K562 (cell line): ENCODE data around the gene SLC5A6. TPM values are rescaled to one million over a fixed set of nuclear protein-coding genes. Genes with fewer than 3 reads are reported as not detected.
A peak's percentile ranks its signal among the peaks of the same experiment; 100 is the strongest.

ENCODE experiments used
- ARID4B ChIP-seq: sonication (generic); formaldehyde crosslinking; IDR thresholded peaks from 2 replicates; pipeline ENCODE4 v1.8.0; 2022; ENCODE audit warnings: mild to moderate bottlenecking, missing genetic modification reagents
- CBX1 ChIP-seq: sonication (generic); IDR thresholded peaks from 2 replicates; pipeline ENCODE4 v1.6.1; 2016; ENCODE audit warnings: antibody characterized with exemption, low read depth, mild to moderate bottlenecking
- CBX2 ChIP-seq: fragments of 200-600 bp; sonication (generic); IDR thresholded peaks from one replicate; pipeline ENCODE4 v1.6.1; 2012; ENCODE audit warnings: mild to moderate bottlenecking, low read length, inconsistent platforms; ENCODE audit not compliant: insufficient read depth, poor library complexity, severe bottlenecking
- CREB3L1 ChIP-seq: fragments of 450-650 bp; IDR thresholded peaks from 2 replicates; pipeline ENCODE4 v1.6.1; 2014; ENCODE audit warnings: low read depth, mild to moderate bottlenecking, moderate library complexity, borderline replicate concordance
- DMBX1 ChIP-seq: fragments of 250-450 bp; sonication (Bioruptor Pico); IDR thresholded peaks from 2 replicates; pipeline ENCODE4 v1.8.0; 2022; ENCODE audit warnings: inconsistent platforms, mild to moderate bottlenecking, moderate library complexity, borderline replicate concordance
- GATAD2B ChIP-seq: fragments of 450-650 bp; IDR thresholded peaks from 2 replicates; pipeline ENCODE4 v1.6.1; 2017; ENCODE audit warnings: mild to moderate bottlenecking, borderline replicate concordance
- HNRNPH1 ChIP-seq: fragments of 200-400 bp; formaldehyde crosslinking; optimal IDR thresholded peaks from 2 replicates; pipeline ENCODE3; 2017; ENCODE audit warnings: low read depth, mild to moderate bottlenecking, low read length, moderate library complexity
- KLF10 ChIP-seq: fragments of 250-450 bp; sonication (Bioruptor Pico); IDR thresholded peaks from 2 replicates; pipeline ENCODE4 v1.6.1; 2021; ENCODE audit warnings: matching md5 sums
- LARP7 ChIP-seq: fragments of 450-650 bp; IDR thresholded peaks from 2 replicates; pipeline ENCODE4 v1.6.1; 2016
- NFRKB ChIP-seq: fragments of 450-650 bp; IDR thresholded peaks from 2 replicates; pipeline ENCODE4 v1.6.1; 2016; ENCODE audit warnings: low read depth
- NR0B1 ChIP-seq: fragments of 450-650 bp; IDR thresholded peaks from one replicate; pipeline ENCODE4 v1.6.1; 2018; ENCODE audit warnings: mild to moderate bottlenecking, moderate library complexity; ENCODE audit not compliant: partially characterized antibody
- POLR2AphosphoS2 ChIP-seq: IDR thresholded peaks from 2 replicates; pipeline ENCODE4 v1.6.1; 2012; ENCODE audit warnings: low read length, improper control_type of control experiment
- SIN3A ChIP-seq, 2 experiments: fragments of 150-350 bp in 1 of 2; IDR thresholded peaks; 2 replicates each; pipeline ENCODE4 v1.6.1; 2011 to 2016; ENCODE audit warnings: borderline replicate concordance in 2 of 2, low read depth in 2 of 2, low read length in 2 of 2, mild to moderate bottlenecking in 2 of 2, moderate library complexity in 2 of 2; ENCODE audit not compliant: control insufficient read depth in 1 of 2
- SOX6 ChIP-seq: fragments of 450-650 bp; IDR thresholded peaks from 2 replicates; pipeline ENCODE4 v1.6.1; 2014; ENCODE audit warnings: mild to moderate bottlenecking
- XRCC3 ChIP-seq: fragments of 450-650 bp; IDR thresholded peaks from 2 replicates; pipeline ENCODE4 v1.6.1; 2017; ENCODE audit warnings: mild to moderate bottlenecking, moderate library complexity
- ZBED1 ChIP-seq: IDR thresholded peaks from 2 replicates; pipeline ENCODE4 v1.6.1; 2014
- ZNF239 ChIP-seq: fragments of 250-450 bp; sonication (Bioruptor Pico); IDR thresholded peaks from 2 replicates; pipeline ENCODE4 v1.4.0; 2020; ENCODE audit warnings: mild to moderate bottlenecking
- ZNF384 ChIP-seq: IDR thresholded peaks from 2 replicates; pipeline ENCODE4 v1.6.1; 2012; ENCODE audit warnings: low read depth, low read length, improper control_type of control experiment
- ZNF639 ChIP-seq, 2 experiments: fragments of 200-800 bp in 1 of 2; sonication (Bioruptor generic) in 1 of 2; sonication (generic) in 1 of 2; formaldehyde crosslinking in 1 of 2; IDR thresholded peaks in 1 of 2; conservative IDR thresholded peaks in 1 of 2; 2 replicates each; pipeline versions ENCODE4 v1.5.0 to v1.6.1; 2016 to 2020; ENCODE audit warnings: missing compliant biosample characterization in 1 of 2, missing genetic modification characterization in 1 of 2, missing genetic modification reagents in 1 of 2
- ZNF75A ChIP-seq: fragments of 450-650 bp; formaldehyde crosslinking; IDR thresholded peaks from 2 replicates; pipeline ENCODE4 v1.4.0; 2020; ENCODE audit warnings: mild to moderate bottlenecking
- polyA plus RNA-seq, 8 experiments: library from polyadenylated mRNA; depleted of rRNA in 4 of 8; stranded (reverse) in 5 of 8; unstranded in 3 of 8; fragments of >200 nt; fragmentation: Nextera tagmentation in 2 of 8; fragmentation: Illumina TruSeq in 1 of 8; extraction: Ambion mirVana in 2 of 8; extraction: Trizol in 1 of 8; gene quantifications; 2 replicates each; pipeline versions ENCODE4 v1.2.1 to v1.2.3, GENCODE V29; 2011 to 2014; ENCODE audit warnings: inconsistent platforms in 1 of 8, missing spikeins in 1 of 8
- total RNA-seq, 7 experiments: library from RNA; depleted of rRNA in 6 of 7; stranded (reverse); fragments of >200 nt in 6 of 7; fragmentation: Illumina TruSeq in 2 of 7; extraction: Trizol in 2 of 7; gene quantifications; 2 replicates each; pipeline versions ENCODE4 v1.2.1 to v1.2.3, GENCODE V29; 2011 to 2021; ENCODE audit warnings: low replicate concordance in 1 of 7

Gene SLC5A6
- total and polyA plus RNA-seq, 9 of the 15 experiments (the other 6 are each of a cell fraction or from before 2014, with no cell fraction given) = 32.6 to 137 (median 107) TPM

- TF ChIP-seq NFRKB (no peak), CBX1 (no peak), ARID4B (CRISPR knock-in tag) (no peak), KLF10 (CRISPR knock-in tag) (no peak), HNRNPH1 (no peak), CREB3L1 (no peak), DMBX1 (CRISPR knock-in tag) (no peak), POLR2AphosphoS2 (no peak), ZNF639 (CRISPR knock-in tag; conservative IDR thresholded peaks at IDR 0.05 in 1 of 2, IDR thresholded peaks at IDR 0.05 in 1 of 2) (no peak), ZNF75A (CRISPR knock-in tag) (no peak), LARP7 (no peak), CBX2 (no peak), XRCC3 (no peak), ZNF384 (peak; percentile 64; the same call in 1 of the 2 replicates), ZNF239 (CRISPR knock-in tag) (no peak), NR0B1 (no peak), ZBED1 (no peak), SOX6 (peak; percentile 50; the same call in 1 of the 2 replicates), SIN3A (IDR thresholded peaks at IDR 0.05; ENCODE audit: borderline replicate concordance in 2 of 2, control insufficient read depth in 1 of 2, low read depth in 2 of 2, low read length in 2 of 2) (no peak), GATAD2B (no peak)
Measured at GRCh38 chr2:27249891-27250651, 38.0 kb upstream of the SLC5A6 start (continued).
